ENCODE data around the gene GLB1L2. TPM values are rescaled to one million over a fixed set of nuclear protein-coding genes. Genes with fewer than 3 reads are reported as not detected.

Gene GLB1L2
- total RNA-seq, 1 experiment from 2014 or later: 27.1 TPM

DNA sequence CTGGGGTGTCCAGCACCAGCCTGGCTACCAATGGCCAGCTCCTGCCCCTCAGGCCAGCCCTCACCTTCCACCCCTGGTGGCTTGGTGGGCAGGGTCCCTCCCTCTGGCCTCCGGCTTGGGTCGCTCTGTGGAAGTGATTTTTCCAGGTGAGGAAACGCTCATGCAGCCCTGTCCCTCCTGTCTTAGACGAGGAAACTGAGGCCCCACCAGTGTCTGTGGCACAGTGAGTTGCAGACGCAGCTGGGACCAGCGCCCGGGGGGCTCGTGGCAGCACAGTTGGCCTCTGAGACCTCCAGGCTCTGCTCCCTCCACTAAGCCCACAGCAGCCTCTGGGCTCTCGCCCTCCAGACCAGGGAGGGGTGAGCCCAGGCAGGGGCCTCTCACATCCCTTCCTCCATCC is 74.1 kb downstream of the GLB1L2 start (continued):
- TF ChIP-seq ZBTB33 (IDR thresholded peaks at IDR 0.05; ENCODE audit: extremely low read depth, insufficient replicate concordance, low read length): no peak
- TF ChIP-seq, protein P1, sequence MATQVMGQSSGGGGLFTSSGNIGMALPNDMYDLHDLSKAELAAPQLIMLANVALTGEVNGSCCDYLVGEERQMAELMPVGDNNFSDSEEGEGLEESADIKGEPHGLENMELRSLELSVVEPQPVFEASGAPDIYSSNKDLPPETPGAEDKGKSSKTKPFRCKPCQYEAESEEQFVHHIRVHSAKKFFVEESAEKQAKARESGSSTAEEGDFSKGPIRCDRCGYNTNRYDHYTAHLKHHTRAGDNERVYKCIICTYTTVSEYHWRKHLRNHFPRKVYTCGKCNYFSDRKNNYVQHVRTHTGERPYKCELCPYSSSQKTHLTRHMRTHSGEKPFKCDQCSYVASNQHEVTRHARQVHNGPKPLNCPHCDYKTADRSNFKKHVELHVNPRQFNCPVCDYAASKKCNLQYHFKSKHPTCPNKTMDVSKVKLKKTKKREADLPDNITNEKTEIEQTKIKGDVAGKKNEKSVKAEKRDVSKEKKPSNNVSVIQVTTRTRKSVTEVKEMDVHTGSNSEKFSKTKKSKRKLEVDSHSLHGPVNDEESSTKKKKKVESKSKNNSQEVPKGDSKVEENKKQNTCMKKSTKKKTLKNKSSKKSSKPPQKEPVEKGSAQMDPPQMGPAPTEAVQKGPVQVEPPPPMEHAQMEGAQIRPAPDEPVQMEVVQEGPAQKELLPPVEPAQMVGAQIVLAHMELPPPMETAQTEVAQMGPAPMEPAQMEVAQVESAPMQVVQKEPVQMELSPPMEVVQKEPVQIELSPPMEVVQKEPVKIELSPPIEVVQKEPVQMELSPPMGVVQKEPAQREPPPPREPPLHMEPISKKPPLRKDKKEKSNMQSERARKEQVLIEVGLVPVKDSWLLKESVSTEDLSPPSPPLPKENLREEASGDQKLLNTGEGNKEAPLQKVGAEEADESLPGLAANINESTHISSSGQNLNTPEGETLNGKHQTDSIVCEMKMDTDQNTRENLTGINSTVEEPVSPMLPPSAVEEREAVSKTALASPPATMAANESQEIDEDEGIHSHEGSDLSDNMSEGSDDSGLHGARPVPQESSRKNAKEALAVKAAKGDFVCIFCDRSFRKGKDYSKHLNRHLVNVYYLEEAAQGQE (IDR thresholded peaks at IDR 0.05; ENCODE audit: low read depth): no peak

- ATAC-seq (no peak), DNase-seq (ENCODE audit: low read depth, low spot score) (no peak)
- intact Hi-C loops (cut with micrococcal nuclease): no loop called here
- Histone ChIP-seq H3K9me2 (ENCODE audit: insufficient read depth) (no peaks in the 10 kb centered on the region), H3K36me3 (ENCODE audit: control insufficient read depth in 1 of 2, insufficient read depth in 2 of 2, low read length in 2 of 2) (no peaks in the 10 kb centered on the region), H2AFZ (ENCODE audit: low read depth, low read length, poor library complexity, severe bottlenecking) (no peak overlapping the region), H3K27me3 (ENCODE audit: insufficient read depth, low read length) (peaks cover 10% of the 10 kb centered on the region; the same call in 1 of the 2 replicates), H3K4me2 (ENCODE audit: low read length) (no peak overlapping the region), H3K9me3 (ENCODE audit: control insufficient read depth in 1 of 2, insufficient read depth in 1 of 2, low read depth in 1 of 2, low read length in 2 of 2) (no peaks in the 10 kb centered on the region), H3K4me1 (ENCODE audit: control insufficient read depth in 1 of 2, insufficient read depth in 2 of 2, low read length in 2 of 2) (peaks cover 0 to 7% of the 10 kb centered on the region in 2 experiments; a peak in 2 of 4 replicates), H3K27ac (ENCODE audit: low read depth, low read length) (no peak overlapping the region), H4K20me1 (ENCODE audit: insufficient read depth) (no peaks in the 10 kb centered on the region), H3K79me2 (ENCODE audit: insufficient read depth, low read length) (no peaks in the 10 kb centered on the region), H3K9ac (ENCODE audit: low read length) (no peak overlapping the region), H3K4me3 (replicated peaks in 1 of 2; ENCODE audit: low read depth in 1 of 2, low read length in 2 of 2) (no peak overlapping the region)
- ChIA-PET POLR2A (no interaction called here), RAD21 (ENCODE audit: low non-redundant PET in 1 of 2, low total read pairs in 2 of 2, uncharacterized antibody in 2 of 2, unreplicated experiment in 2 of 2) (no interaction called here), CTCF (no interaction called here)
- BruUV-seq (replicated peaks): no TSS peak
- TF ChIP-seq, protein P2, sequence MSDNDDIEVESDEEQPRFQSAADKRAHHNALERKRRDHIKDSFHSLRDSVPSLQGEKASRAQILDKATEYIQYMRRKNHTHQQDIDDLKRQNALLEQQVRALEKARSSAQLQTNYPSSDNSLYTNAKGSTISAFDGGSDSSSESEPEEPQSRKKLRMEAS (IDR thresholded peaks at IDR 0.05): no peak
- TF ChIP-seq RAD21 (IDR thresholded peaks at IDR 0.05; ENCODE audit: low read depth) (no peak), JUND (IDR thresholded peaks at IDR 0.05) (no peak), YY1 (IDR thresholded peaks at IDR 0.05; ENCODE audit: extremely low read depth, insufficient replicate concordance, low read depth, low read length) (no peak), TCF7L2 (IDR thresholded peaks at IDR 0.05; ENCODE audit: borderline replicate concordance, extremely low read depth, insufficient read depth, insufficient read length) (no peak), ZFX (IDR thresholded peaks at IDR 0.05) (no peak)
- TF ChIP-seq, protein P3, sequence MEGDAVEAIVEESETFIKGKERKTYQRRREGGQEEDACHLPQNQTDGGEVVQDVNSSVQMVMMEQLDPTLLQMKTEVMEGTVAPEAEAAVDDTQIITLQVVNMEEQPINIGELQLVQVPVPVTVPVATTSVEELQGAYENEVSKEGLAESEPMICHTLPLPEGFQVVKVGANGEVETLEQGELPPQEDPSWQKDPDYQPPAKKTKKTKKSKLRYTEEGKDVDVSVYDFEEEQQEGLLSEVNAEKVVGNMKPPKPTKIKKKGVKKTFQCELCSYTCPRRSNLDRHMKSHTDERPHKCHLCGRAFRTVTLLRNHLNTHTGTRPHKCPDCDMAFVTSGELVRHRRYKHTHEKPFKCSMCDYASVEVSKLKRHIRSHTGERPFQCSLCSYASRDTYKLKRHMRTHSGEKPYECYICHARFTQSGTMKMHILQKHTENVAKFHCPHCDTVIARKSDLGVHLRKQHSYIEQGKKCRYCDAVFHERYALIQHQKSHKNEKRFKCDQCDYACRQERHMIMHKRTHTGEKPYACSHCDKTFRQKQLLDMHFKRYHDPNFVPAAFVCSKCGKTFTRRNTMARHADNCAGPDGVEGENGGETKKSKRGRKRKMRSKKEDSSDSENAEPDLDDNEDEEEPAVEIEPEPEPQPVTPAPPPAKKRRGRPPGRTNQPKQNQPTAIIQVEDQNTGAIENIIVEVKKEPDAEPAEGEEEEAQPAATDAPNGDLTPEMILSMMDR (IDR thresholded peaks at IDR 0.05 in 2 of 3, conservative IDR thresholded peaks at IDR 0.05 in 1 of 3; ENCODE audit: borderline replicate concordance in 1 of 3, insufficient read depth in 1 of 3, low read depth in 2 of 3, low read length in 2 of 3): no peak
These were observed 74.7 kb downstream of the GLB1L2 start for GRCh38 chr11:134406264-134407185.

All from HCT116 (cell line).